GM12892 (cell line): ENCODE data around the gene UNC45A.

ENCODE experiments used
- DNase-seq: peaks from one replicate; pipeline ENCODE4 v3.0.0; 2011; ENCODE audit not compliant: insufficient read length
- FAIRE-seq: peaks from 2 replicates; lab custom pipeline; 2011; peaks lifted over from hg19 to GRCh38; lab: Jason Lieb, UNC
- POLR2A ChIP-seq: IDR thresholded peaks from 2 replicates; pipeline ENCODE4 v1.6.1; 2011; ENCODE audit warnings: low read depth, low read length, control low read depth
- POLR2AphosphoS5 ChIP-seq: IDR thresholded peaks from 2 replicates; pipeline ENCODE4 v1.6.1; 2011; ENCODE audit warnings: low read depth, low read length, control low read depth
- TAF1 ChIP-seq: IDR thresholded peaks from 2 replicates; pipeline ENCODE4 v1.6.1; 2011; ENCODE audit warnings: low read depth, mild to moderate bottlenecking, control low read depth, low read length, borderline replicate concordance

Gene UNC45A

GRCh38 chr15:90990446-90990845 lies 55.4 kb downstream of the UNC45A start:
- TF ChIP-seq POLR2A (no peak), POLR2AphosphoS5 (no peak), TAF1 (no peak)
- DNase-seq (no peak), FAIRE-seq (no peak)

- FAIRE-seq, result no peak
Observed at GRCh38 chr15:90991587-90992285, 56.7 kb downstream of the UNC45A start.

GRCh38 chr15:90994059-90994416 lies 59.0 kb downstream of the UNC45A start:
- peak; percentile 31 for DNase-seq
- no peak for FAIRE-seq
- TF ChIP-seq POLR2A, result no peak
- TF ChIP-seq POLR2AphosphoS5, result no peak
- TF ChIP-seq TAF1, result no peak; the same call in 1 of the 2 replicates

More at GRCh38 chr15:90991587-90992285, 56.7 kb downstream of the UNC45A start:
- TF ChIP-seq POLR2A (no peak), TAF1 (no peak), POLR2AphosphoS5 (no peak)
- no peak for DNase-seq

DNA sequence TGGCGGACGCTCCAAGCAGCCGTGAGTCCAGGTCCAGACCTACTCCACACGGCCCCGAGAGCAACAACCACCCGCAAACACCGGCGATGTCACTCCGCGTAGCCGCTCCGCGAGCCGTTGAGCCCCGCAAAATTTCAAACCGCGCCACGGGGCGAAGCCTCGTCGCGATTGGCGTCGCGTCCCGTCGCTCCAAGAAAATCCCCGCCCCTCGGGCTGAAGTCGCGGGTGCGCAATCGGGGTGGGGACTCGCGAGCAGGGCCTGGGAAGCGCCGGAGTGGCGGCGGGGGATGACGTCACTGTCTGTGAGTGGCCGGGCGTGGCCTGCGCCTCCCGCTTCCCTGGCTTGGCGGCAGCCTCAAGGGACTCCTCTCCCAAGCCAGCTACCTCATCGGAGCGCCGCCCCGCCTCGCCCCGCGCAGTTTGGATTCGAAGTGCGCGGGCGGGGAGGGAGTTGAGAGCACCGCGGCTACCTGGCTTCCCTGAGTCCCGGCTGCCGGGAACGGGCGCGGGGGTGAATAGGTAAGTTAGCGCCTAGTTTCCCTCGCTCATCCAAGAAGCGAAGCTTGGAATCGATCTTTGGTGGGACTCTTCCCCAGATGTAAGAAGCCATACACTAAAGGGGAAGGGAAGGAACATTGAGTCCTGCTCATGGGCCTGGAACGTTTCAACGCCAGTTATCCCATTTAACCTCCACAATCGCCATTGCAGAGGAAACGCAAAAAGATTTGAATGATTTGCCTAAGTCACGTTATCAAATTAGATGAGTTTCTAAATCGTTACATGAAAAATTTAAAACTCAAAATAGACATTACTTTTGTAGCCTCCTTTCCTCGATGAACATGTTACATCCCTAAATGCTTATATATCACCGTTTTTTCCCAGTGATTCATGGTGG lies 59.6 kb downstream of the UNC45A start, which contains the start of gene PRC1:
TSS of gene PRC1 (minus strand) at position 119 of the 895 bp plus-strand sequence. CDS start at position 1, 118 bp downstream.
- DNase-seq (peak; percentile 97), FAIRE-seq (peak; percentile 99)

GRCh38 chr15:90998737-90999136 lies 63.7 kb downstream of the UNC45A start:
- TF ChIP-seq POLR2AphosphoS5 (no peak), TAF1 (no peak), POLR2A (no peak)
- no peak for FAIRE-seq
- no peak for DNase-seq

More for the DNA sequence above, 59.6 kb downstream of the UNC45A start, which contains the start of gene PRC1:
- TF ChIP-seq POLR2A (peak; percentile 78), TAF1 (0 out of 2 replicates have a peak, but pooled peaks have one; percentile 36), POLR2AphosphoS5 (0 out of 2 replicates have a peak, but pooled peaks have one; percentile 52)

DNA sequence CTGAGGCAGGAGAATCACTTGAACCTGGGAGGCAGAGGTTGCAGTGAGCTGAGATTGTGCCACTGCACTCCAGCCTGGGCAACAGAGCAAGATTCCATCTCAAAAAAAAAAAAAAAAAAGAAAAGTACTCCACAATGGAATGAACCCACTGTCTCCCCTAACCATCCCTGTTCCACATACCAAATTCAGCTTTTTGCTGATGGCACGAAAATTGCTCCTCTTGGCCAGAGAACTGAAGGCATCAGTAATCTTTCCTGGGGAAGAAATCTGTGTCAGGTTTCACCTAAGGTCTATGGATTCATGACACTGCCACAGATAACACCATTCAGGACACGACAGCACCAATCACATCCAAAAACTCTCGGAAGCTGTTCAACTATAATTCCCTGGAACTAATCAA lies 66.1 kb downstream of the UNC45A start:
- DNase-seq (no peak), FAIRE-seq (no peak)
- no peak for TF ChIP-seq TAF1
